Uterus (tissue), 4 donors: ENCODE data around the gene SCUBE1. TPM values are rescaled to one million over a fixed set of nuclear protein-coding genes. Genes with fewer than 3 reads are reported as not detected.

Experiments
- DNase-seq, 2 donors: peaks; one replicate each; pipeline ENCODE4 v3.0.0-alpha.2; 2019 to 2020
- H3K27ac ChIP-seq, 2 donors: fragments of 200-600 bp; sonication (generic); 1 replicate in 1 of 2; 2 replicates in 1 of 2; pipeline ENCODE4 v1.5.1; 2016 to 2018
- H3K27me3 ChIP-seq, 2 donors: fragments of 200-600 bp; sonication (generic); one replicate each; pipeline ENCODE4 v1.5.1; 2018 to 2019; ENCODE audit warnings: control low read depth in 1 of 2
- H3K36me3 ChIP-seq, 2 donors: fragments of 200-600 bp; sonication (generic); one replicate each; pipeline ENCODE4 v1.5.1; 2019; ENCODE audit warnings: control low read depth in 1 of 2
- H3K4me1 ChIP-seq, 2 donors: fragments of 200-600 bp; sonication (generic); one replicate each; pipeline ENCODE4 v1.5.1; 2018 to 2019; ENCODE audit warnings: control low read depth in 1 of 2
- H3K4me3 ChIP-seq, 2 donors: fragments of 200-600 bp; sonication (generic); 1 replicate in 1 of 2; 2 replicates in 1 of 2; pipeline ENCODE4 v1.5.1; 2018 to 2019; ENCODE audit warnings: mild to moderate bottlenecking in 1 of 2
- H3K9me3 ChIP-seq, 2 donors: fragments of 200-600 bp; sonication (generic); one replicate each; pipeline ENCODE4 v1.5.1; 2019; ENCODE audit warnings: control low read depth in 1 of 2
- CTCF ChIP-seq, 4 experiments: fragments of 200-600 bp in 2 of 4; fragments of 450-650 bp in 2 of 4; sonication (generic) in 2 of 4; IDR thresholded peaks; one replicate each; pipeline ENCODE4 v1.5.1; 2016 to 2019; ENCODE audit warnings: antibody characterized with exemption in 4 of 4, mild to moderate bottlenecking in 2 of 4, moderate library complexity in 1 of 4
- POLR2A ChIP-seq, 2 donors: fragments of 450-650 bp; IDR thresholded peaks; one replicate each; pipeline ENCODE4 v1.6.1; 2016; ENCODE audit warnings: antibody characterized with exemption in 2 of 2, mild to moderate bottlenecking in 1 of 2, moderate library complexity in 1 of 2
- intact Hi-C: fragments of 100-400 bp; cut with DNase I; formaldehyde crosslinking; loops from one replicate; pipeline ENCODE4 v1.15.1; 2023; ENCODE audit warnings: low total_unique reads
- total RNA-seq, 4 donors: library from RNA; depleted of rRNA in 3 of 4; stranded (reverse); fragments of >200 nt in 3 of 4; gene quantifications; one replicate each; pipeline versions ENCODE4 v1.1.0 to v1.2.4, GENCODE V29; 2014 to 2023
- donor health status: DM: yes; HTN: yes; CAD: no.

Gene SCUBE1
- total RNA-seq, 4 donors from 2014 or later: 0.14 to 1.7 (median 0.26) TPM; not detected in 1

GRCh38 chr22:43200555-43200954 is 142.6 kb downstream of the SCUBE1 start:
- TF ChIP-seq POLR2A (IDR thresholded peaks at IDR 0.05): no peak
- no peak for TF ChIP-seq CTCF (IDR thresholded peaks at IDR 0.05)
- Histone ChIP-seq H3K36me3 (no peaks in the 10 kb centered on the region), H3K27ac (no peak overlapping the region), H3K4me1 (no peaks in the 10 kb centered on the region), H3K27me3 (no peaks in the 10 kb centered on the region), H3K4me3 (no peak overlapping the region), H3K9me3 (no peaks in the 10 kb centered on the region)
- DNase-seq: no peak
- intact Hi-C loops: loop anchor here (10.0 kb wide), 1 partner anchor 64 kb away; no protein-coding TSS in a partner anchor

GRCh38 chr22:43200031-43200430 is 143.1 kb downstream of the SCUBE1 start:
- H3K4me3 ChIP-seq: no peak overlapping the region
- no peak for TF ChIP-seq POLR2A (IDR thresholded peaks at IDR 0.05)
- TF ChIP-seq CTCF (IDR thresholded peaks at IDR 0.05): no peak
- no peaks in the 10 kb centered on the region for H3K9me3 ChIP-seq
- H3K27me3 ChIP-seq: no peaks in the 10 kb centered on the region
- no peaks in the 10 kb centered on the region for H3K4me1 ChIP-seq
- intact Hi-C loops: loop anchor here (10.0 kb wide), 1 partner anchor 65 kb away; no protein-coding TSS in a partner anchor
- no peak for DNase-seq
- H3K36me3 ChIP-seq: no peaks in the 10 kb centered on the region
- no peak overlapping the region for H3K27ac ChIP-seq

- intact Hi-C loops: no loop called here
- TF ChIP-seq CTCF (IDR thresholded peaks at IDR 0.05): no peak
- no peak for TF ChIP-seq POLR2A (IDR thresholded peaks at IDR 0.05)
- Histone ChIP-seq H3K9me3 (no peaks in the 10 kb centered on the region), H3K27ac (no peak overlapping the region), H3K4me1 (no peaks in the 10 kb centered on the region), H3K36me3 (no peaks in the 10 kb centered on the region), H3K4me3 (no peak overlapping the region), H3K27me3 (no peaks in the 10 kb centered on the region)
- DNase-seq: no peak
These were observed 143.6 kb downstream of the SCUBE1 start for GRCh38 chr22:43199541-43199940.

- Histone ChIP-seq H3K36me3 (no peaks in the 10 kb centered on the region), H3K4me1 (no peaks in the 10 kb centered on the region), H3K9me3 (no peaks in the 10 kb centered on the region), H3K4me3 (no peak overlapping the region), H3K27ac (no peak overlapping the region), H3K27me3 (no peaks in the 10 kb centered on the region)
- intact Hi-C loops: no loop called here
- no peak for DNase-seq
- TF ChIP-seq CTCF (IDR thresholded peaks at IDR 0.05): no peak
- no peak for TF ChIP-seq POLR2A (IDR thresholded peaks at IDR 0.05)
These were observed 144.2 kb downstream of the SCUBE1 start for GRCh38 chr22:43198936-43199335.

GRCh38 chr22:43198126-43198525 is 145.0 kb downstream of the SCUBE1 start:
- H3K4me3 ChIP-seq: no peak overlapping the region
- H3K27ac ChIP-seq: no peak overlapping the region
- H3K27me3 ChIP-seq: no peaks in the 10 kb centered on the region
- no peak for TF ChIP-seq CTCF (IDR thresholded peaks at IDR 0.05)
- TF ChIP-seq POLR2A (IDR thresholded peaks at IDR 0.05): no peak
- DNase-seq: no peak
- H3K4me1 ChIP-seq: no peaks in the 10 kb centered on the region
- intact Hi-C loops: no loop called here
- H3K9me3 ChIP-seq: no peaks in the 10 kb centered on the region
- H3K36me3 ChIP-seq: no peaks in the 10 kb centered on the region
